A549 (cell line): ENCODE measurements around the gene TMEM203. TPM values are rescaled to one million over a fixed set of nuclear protein-coding genes. Genes with fewer than 3 reads are reported as not detected.
A peak's percentile ranks its signal among the peaks of the same experiment; 100 is the strongest.

Experiments used
- ATAC-seq, 2 experiments: fragments of 200-7000 bp in 1 of 2; fragments of >200 bp in 1 of 2; cut with Nextera tagmentation in 1 of 2; cut with Tn5 transposase in 1 of 2; 3 replicates each; pipeline versions ENCODE4 v1.8.0 to v1.9.1; 2018 to 2020; ENCODE audit warnings: mild to moderate bottlenecking in 1 of 2, moderate library complexity in 1 of 2
- CTCF ChIA-PET: fragments of 300-600 bp; sonication (Branson Sonifier 250); formaldehyde crosslinking; extraction: SDS; loops from one replicate; lab custom pipeline; 2021; ENCODE audit warnings: antibody characterized with exemption, inconsistent platforms; lab: Yijun Ruan, JAX
- POLR2A ChIA-PET: fragments of 350-600 bp; formaldehyde crosslinking; extraction: SDS; loops from one replicate; lab custom pipeline; 2021; ENCODE audit warnings: antibody characterized with exemption, inconsistent platforms; lab: Yijun Ruan, JAX
- DNase-seq, 2 experiments: peaks; one replicate each; pipeline versions ENCODE4 v3.0.0 to v3.0.0-alpha.2; 2011 to 2016; ENCODE audit warnings: low read depth in 1 of 2, low spot score in 1 of 2
- FAIRE-seq: peaks from 2 replicates; lab custom pipeline; 2011; peaks lifted over from hg19 to GRCh38; lab: Jason Lieb, UNC
- H3K27ac ChIP-seq, 2 experiments: fragments of >200 bp; sonication (Bioruptor Twin); formaldehyde crosslinking; 3 replicates each; pipeline ENCODE4 v1.5.1; 2016 to 2017
- H3K4me1 ChIP-seq: fragments of >200 bp; sonication (Bioruptor Twin); formaldehyde crosslinking; 3 replicates; pipeline ENCODE4 v1.6.1; 2016
- H3K4me2 ChIP-seq: fragments of >200 bp; sonication (Bioruptor Twin); formaldehyde crosslinking; 3 replicates; pipeline ENCODE4 v1.6.1; 2016
- H3K4me3 ChIP-seq: fragments of >200 bp; sonication (Bioruptor Twin); formaldehyde crosslinking; 3 replicates; pipeline ENCODE4 v1.5.1; 2016
- H3K9me3 ChIP-seq: fragments of >200 bp; sonication (Bioruptor Twin); formaldehyde crosslinking; 3 replicates; pipeline ENCODE4 v1.6.1; 2016
- ATOH8 ChIP-seq: fragments of 250-450 bp; sonication (Bioruptor Pico); IDR thresholded peaks from 2 replicates; pipeline ENCODE4 v1.5.0; 2020; ENCODE audit warnings: low read depth, mild to moderate bottlenecking, moderate library complexity
- CBX2 ChIP-seq: fragments of 200-600 bp; sonication (generic); IDR thresholded peaks from 2 replicates; pipeline ENCODE4 v1.6.1; 2016; ENCODE audit warnings: low read depth, mild to moderate bottlenecking, borderline replicate concordance
- CBX8 ChIP-seq: fragments of 200-600 bp; sonication (generic); IDR thresholded peaks from 2 replicates; pipeline ENCODE4 v1.6.1; 2016
- CTCF ChIP-seq: fragments of >200 bp; sonication (Bioruptor Twin); formaldehyde crosslinking; IDR thresholded peaks from 3 replicates; pipeline ENCODE4 v1.5.1; 2016
- EHF ChIP-seq: fragments of 250-450 bp; sonication (Bioruptor Pico); IDR thresholded peaks from 2 replicates; pipeline ENCODE4 v1.5.0; 2020; ENCODE audit warnings: mild to moderate bottlenecking
- ESRRA ChIP-seq: fragments of 150-350 bp; IDR thresholded peaks from 2 replicates; pipeline ENCODE4 v1.6.1; 2014; ENCODE audit warnings: mild to moderate bottlenecking, low read length, borderline replicate concordance
- FOSB ChIP-seq: fragments of 250-450 bp; sonication (Bioruptor Pico); IDR thresholded peaks from 2 replicates; pipeline ENCODE4 v1.5.0; 2020; ENCODE audit warnings: mild to moderate bottlenecking, moderate library complexity
- HOXA7 ChIP-seq: fragments of 250-450 bp; sonication (Bioruptor Pico); IDR thresholded peaks from 2 replicates; pipeline ENCODE4 v1.5.0; 2020; ENCODE audit warnings: mild to moderate bottlenecking, moderate library complexity
- HOXB5 ChIP-seq: fragments of 250-450 bp; sonication (Bioruptor Pico); IDR thresholded peaks from 2 replicates; pipeline ENCODE4 v1.5.0; 2020; ENCODE audit warnings: mild to moderate bottlenecking, moderate library complexity
- KDM1A ChIP-seq: fragments of 200-600 bp; sonication (generic); IDR thresholded peaks from 2 replicates; pipeline ENCODE4 v1.6.1; 2016; ENCODE audit warnings: low read depth, mild to moderate bottlenecking
- MAZ ChIP-seq: fragments of 150-350 bp; IDR thresholded peaks from 2 replicates; pipeline ENCODE4 v1.6.1; 2014; ENCODE audit warnings: antibody characterized with exemption, low read depth, low read length, borderline replicate concordance
- NR3C1 ChIP-seq: fragments of >200 bp; sonication (Bioruptor Twin); formaldehyde crosslinking; IDR thresholded peaks from 3 replicates; pipeline ENCODE4 v1.6.1; 2017
- PHF8 ChIP-seq: fragments of 200-600 bp; sonication (generic); IDR thresholded peaks from 2 replicates; pipeline ENCODE4 v1.6.1; 2016; ENCODE audit warnings: low read depth, mild to moderate bottlenecking, antibody characterized with exemption, moderate library complexity, borderline replicate concordance
- RARB ChIP-seq: fragments of 250-450 bp; sonication (Bioruptor Pico); IDR thresholded peaks from 2 replicates; pipeline ENCODE4 v1.8.0; 2021; ENCODE audit warnings: mild to moderate bottlenecking, moderate library complexity
- RCOR1 ChIP-seq: fragments of 150-350 bp; IDR thresholded peaks from 2 replicates; pipeline ENCODE4 v1.6.1; 2014; ENCODE audit warnings: antibody characterized with exemption, low read length, low read depth
- RFX5 ChIP-seq: fragments of 450-650 bp; IDR thresholded peaks from 2 replicates; pipeline ENCODE4 v1.7.1; 2014; ENCODE audit warnings: antibody characterized with exemption, mild to moderate bottlenecking, moderate library complexity
- RNF2 ChIP-seq: fragments of 200-600 bp; sonication (generic); IDR thresholded peaks from 2 replicates; pipeline ENCODE4 v1.6.1; 2016; ENCODE audit warnings: low read depth, mild to moderate bottlenecking, antibody characterized with exemption, moderate library complexity, borderline replicate concordance
- SMC3 ChIP-seq: fragments of >200 bp; sonication (Bioruptor Twin); formaldehyde crosslinking; IDR thresholded peaks from 3 replicates; pipeline ENCODE4 v1.6.1; 2018; ENCODE audit warnings: inconsistent platforms
- SREBF2 ChIP-seq: fragments of 450-650 bp; IDR thresholded peaks from 2 replicates; pipeline ENCODE4 v1.6.1; 2014; ENCODE audit warnings: mild to moderate bottlenecking, moderate library complexity
- USF2 ChIP-seq: fragments of 450-650 bp; IDR thresholded peaks from 2 replicates; pipeline ENCODE4 v1.6.1; 2014; ENCODE audit warnings: antibody characterized with exemption
- ZC3H11A ChIP-seq: fragments of 450-650 bp; IDR thresholded peaks from 2 replicates; pipeline ENCODE4 v1.6.1; 2014; ENCODE audit warnings: antibody characterized with exemption, mild to moderate bottlenecking
- WGBS: methylation state at CpG from one replicate; pipeline ENCODE4 v1.1.6; 2017; ENCODE audit errors: missing lambda C conversion rate; 5-methylcytosine and 5-hydroxymethylcytosine counted together
- polyA plus RNA-seq, 4 experiments: library from polyadenylated mRNA; depleted of rRNA in 3 of 4; stranded (reverse); fragments of >200 nt; fragmentation: RNase III in 1 of 4; extraction: RNeasy Plus Mini Kit Qiagen cat#74134 plus additional on column Dnase treatment in 1 of 4; gene quantifications; 2 replicates in 3 of 4; 3 replicates in 1 of 4; pipeline ENCODE4 v1.2.3, GENCODE V29; 2011 to 2017
- TF ChIP-seq, protein P1 (sequence below): IDR thresholded peaks from 2 replicates; pipeline ENCODE4 v1.6.1; 2012
- TF ChIP-seq, protein P2 (sequence below): fragments of 250-450 bp; sonication (Bioruptor Pico); IDR thresholded peaks from 2 replicates; pipeline ENCODE4 v1.5.0; 2021; ENCODE audit warnings: mild to moderate bottlenecking, moderate library complexity, borderline replicate concordance

Gene TMEM203
- polyA plus RNA-seq, 2 of the 4 experiments (the other 2 are of a cell fraction) = 31.0 to 47.3 TPM

DNA sequence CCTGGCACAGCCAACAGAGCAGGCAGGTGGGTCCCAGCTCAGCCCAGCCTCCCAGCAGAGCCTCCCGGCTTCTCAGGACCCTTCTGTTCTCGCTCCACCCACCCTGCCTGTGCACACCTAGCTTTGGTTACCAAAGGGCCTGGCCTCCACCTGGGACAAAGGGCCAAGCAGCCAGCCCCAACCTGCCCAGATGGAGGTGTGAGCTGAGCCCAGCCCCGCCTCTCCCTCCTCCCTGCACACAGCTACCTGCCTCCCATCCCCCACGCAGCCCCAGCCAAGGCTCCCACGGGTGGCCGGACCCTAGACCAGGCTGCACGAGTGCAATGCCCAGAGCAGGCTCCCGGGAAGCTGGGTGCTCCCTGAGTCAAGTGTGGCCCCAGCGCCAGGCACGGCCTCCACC lies 10.5 kb downstream of the TMEM203 start:
- POLR2A ChIA-PET = interaction anchor here (0.9 kb wide), 1 partner anchor 66 kb away, joined by 3 read pairs; no protein-coding TSS in a partner anchor
- TF ChIP-seq ZC3H11A = no peak
- TF ChIP-seq NR3C1 = no peak
- TF ChIP-seq RARB = no peak
- TF ChIP-seq EHF (CRISPR knock-in tag) = no peak
- TF ChIP-seq ATOH8 (CRISPR knock-in tag) = no peak
- TF ChIP-seq CTCF = no peak
- no peak overlapping the region for H3K4me3 ChIP-seq
- no peak overlapping the region for H3K4me2 ChIP-seq
- WGBS = 96% methylated on average over 4 of the region's 10 CpGs
- no peak overlapping the region for H3K27ac ChIP-seq
- no peaks in the 10 kb centered on the region for H3K9me3 ChIP-seq
- DNase-seq (no peak), FAIRE-seq (no peak), ATAC-seq (no peak)
- CTCF ChIA-PET = interaction anchor here (0.8 to 11.5 kb wide), 9 partner anchors 12 to 160 kb away, joined by 3 to 156 read pairs (median 5); partner anchors contain the start of genes LRRC26, RNF224, TMEM210 and TOR4A
- H3K4me1 ChIP-seq = peaks cover 44% of the 10 kb centered on the region

GRCh38 chr9:137194388-137194787 lies 11.1 kb downstream of the TMEM203 start:
- DNase-seq (no peak), ATAC-seq (no peak), FAIRE-seq (no peak)
- no peak for TF ChIP-seq KDM1A
- TF ChIP-seq MAZ = no peak
- no peak for TF ChIP-seq NR3C1
- no peak for TF ChIP-seq HOXB5 (CRISPR knock-in tag)
- TF ChIP-seq SMC3 = no peak
- TF ChIP-seq HOXA7 (CRISPR knock-in tag) = no peak
- no peak for TF ChIP-seq RFX5
- no peak for TF ChIP-seq USF2
- no peak for TF ChIP-seq RCOR1
- TF ChIP-seq ESRRA = no peak
- no peak for TF ChIP-seq CBX2
- TF ChIP-seq, protein P1, sequence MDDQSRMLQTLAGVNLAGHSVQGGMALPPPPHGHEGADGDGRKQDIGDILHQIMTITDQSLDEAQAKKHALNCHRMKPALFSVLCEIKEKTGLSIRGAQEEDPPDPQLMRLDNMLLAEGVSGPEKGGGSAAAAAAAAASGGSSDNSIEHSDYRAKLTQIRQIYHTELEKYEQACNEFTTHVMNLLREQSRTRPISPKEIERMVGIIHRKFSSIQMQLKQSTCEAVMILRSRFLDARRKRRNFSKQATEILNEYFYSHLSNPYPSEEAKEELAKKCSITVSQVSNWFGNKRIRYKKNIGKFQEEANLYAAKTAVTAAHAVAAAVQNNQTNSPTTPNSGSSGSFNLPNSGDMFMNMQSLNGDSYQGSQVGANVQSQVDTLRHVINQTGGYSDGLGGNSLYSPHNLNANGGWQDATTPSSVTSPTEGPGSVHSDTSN = no peak
- no peak for TF ChIP-seq RNF2
- TF ChIP-seq PHF8 = no peak
- TF ChIP-seq, protein P2, sequence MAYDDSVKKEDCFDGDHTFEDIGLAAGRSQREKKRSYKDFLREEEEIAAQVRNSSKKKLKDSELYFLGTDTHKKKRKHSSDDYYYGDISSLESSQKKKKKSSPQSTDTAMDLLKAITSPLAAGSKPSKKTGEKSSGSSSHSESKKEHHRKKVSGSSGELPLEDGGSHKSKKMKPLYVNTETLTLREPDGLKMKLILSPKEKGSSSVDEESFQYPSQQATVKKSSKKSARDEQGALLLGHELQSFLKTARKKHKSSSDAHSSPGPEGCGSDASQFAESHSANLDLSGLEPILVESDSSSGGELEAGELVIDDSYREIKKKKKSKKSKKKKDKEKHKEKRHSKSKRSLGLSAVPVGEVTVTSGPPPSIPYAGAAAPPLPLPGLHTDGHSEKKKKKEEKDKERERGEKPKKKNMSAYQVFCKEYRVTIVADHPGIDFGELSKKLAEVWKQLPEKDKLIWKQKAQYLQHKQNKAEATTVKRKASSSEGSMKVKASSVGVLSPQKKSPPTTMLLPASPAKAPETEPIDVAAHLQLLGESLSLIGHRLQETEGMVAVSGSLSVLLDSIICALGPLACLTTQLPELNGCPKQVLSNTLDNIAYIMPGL = no peak
- TF ChIP-seq SREBF2 = no peak
- no peak for TF ChIP-seq FOSB (CRISPR knock-in tag)
- no peak for TF ChIP-seq CBX8
- peaks cover 44% of the 10 kb centered on the region for H3K4me1 ChIP-seq
- no peaks in the 10 kb centered on the region for H3K9me3 ChIP-seq
- ChIA-PET POLR2A (no interaction called here), CTCF (interaction anchor here (0.8 to 11.5 kb wide), 10 partner anchors 13 to 159 kb away, joined by 3 to 156 read pairs (median 5); partner anchors contain the start of genes LRRC26, RNF224 and TMEM210)
- 73% methylated on average over 4 of the region's 16 CpGs for WGBS
- peak overlapping the region in 1 of 2 experiments; percentile 22; a peak in 1 of 6 replicates for H3K27ac ChIP-seq
- no peak overlapping the region for H3K4me3 ChIP-seq
- H3K4me2 ChIP-seq = no peak overlapping the region
